Right kidney (tissue), 1 donor: ENCODE measurements around the gene TUBGCP4.
"Not testable (repeated sequence)": the region's sequence is repeated elsewhere in the genome, so short reads cannot be mapped to it uniquely, and the experiment has no call there.

ENCODE experiments used
- DNase-seq: peaks from one replicate; pipeline ENCODE4 v3.0.0-alpha.2; 2016

TUBGCP4 gene

DNA sequence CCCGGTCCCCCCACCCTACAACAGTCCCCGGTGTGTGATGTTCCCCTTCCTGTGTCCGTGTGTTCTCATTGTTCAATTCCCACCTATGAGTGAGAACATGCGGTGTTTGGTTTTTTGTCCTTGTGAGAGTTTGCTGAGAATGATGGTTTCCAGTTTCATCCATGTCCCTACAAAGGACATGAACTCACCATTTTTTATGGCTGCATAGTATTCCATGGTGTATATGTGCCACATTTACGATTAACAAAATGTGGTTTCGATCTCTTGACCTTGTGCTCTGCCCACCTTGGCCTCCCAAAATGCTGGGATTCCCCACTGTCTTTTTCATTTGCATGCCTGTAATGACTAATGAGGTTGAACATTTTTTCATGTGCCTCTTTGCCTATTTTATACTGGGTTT lies 22.7 kb downstream of the TUBGCP4 start:
- not testable (repeated sequence) for DNase-seq

DNA sequence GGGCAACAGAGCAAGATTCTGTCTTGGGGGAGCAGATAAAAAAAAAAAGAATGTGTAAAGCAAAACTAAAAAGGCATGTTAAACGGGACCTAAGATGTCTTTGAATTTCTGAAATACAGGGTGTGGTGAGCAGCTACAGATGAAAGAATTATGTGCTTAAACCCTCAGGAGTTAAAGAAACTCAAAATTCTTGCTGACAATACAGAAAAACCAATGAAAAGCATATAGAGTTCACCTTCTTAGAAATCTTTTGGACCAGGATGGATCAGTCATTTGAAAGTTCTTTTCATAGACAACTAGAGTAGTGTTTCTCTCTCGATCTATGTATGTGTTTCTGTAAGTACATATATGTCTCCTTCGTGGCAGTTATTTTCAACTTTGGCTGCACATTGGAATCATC lies 31.4 kb downstream of the TUBGCP4 start:
- DNase-seq, result no peak

DNA sequence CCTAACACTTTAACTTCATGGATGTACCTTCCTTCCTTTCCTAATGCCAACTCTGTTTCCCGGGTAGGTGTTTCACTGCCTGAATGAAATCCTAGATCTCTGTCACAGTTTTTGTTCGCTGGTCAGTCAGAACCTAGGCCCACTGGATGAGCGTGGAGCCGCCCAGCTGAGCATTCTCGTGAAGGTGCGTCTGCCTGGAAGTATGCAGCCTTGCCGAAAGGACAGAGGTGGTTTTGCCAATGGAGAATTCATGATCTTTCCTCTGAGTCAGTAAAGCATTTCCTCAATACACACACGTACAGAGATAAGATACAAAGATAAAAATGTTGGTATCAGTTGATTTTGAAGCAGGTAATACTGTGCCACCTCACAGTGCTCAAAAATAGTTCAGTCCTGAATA lies 32.7 kb downstream of the TUBGCP4 start:
- DNase-seq, result no peak

DNA sequence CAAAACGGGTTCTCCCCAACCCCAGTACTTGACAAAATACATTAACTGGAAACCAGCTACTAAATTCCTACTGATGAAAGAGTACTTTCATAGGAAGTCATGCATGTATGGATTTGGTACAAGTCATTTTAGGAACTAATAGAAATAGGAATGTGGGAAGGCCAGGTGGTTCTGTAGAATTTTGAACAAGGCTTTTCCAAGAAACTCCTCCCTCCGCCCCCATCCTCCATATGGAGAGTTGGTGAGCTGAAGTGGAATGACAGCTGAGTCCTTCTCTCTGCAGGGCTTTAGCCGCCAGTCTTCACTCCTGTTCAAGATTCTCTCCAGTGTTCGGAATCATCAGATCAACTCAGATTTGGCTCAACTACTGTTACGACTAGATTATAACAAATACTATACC lies 33.2 kb downstream of the TUBGCP4 start:
- DNase-seq, result no peak

DNA sequence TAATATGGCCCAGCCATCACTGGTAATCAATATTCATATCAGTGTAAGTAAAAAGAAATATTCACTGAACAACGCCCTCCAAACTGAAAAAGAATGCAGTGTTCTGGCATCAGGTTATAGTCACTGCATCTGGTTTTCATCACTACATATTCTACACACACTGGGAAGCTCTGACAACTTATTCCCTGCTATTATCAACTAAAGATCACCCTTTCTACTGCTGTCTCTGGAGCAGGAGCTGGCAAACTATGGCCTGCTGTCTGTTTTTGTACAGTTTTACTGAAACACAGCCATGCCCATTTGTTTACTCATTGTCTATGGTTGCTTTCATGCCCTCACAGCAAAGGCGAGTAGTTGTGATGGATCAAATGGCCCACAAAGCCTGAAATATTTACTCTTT lies 35.3 kb downstream of the TUBGCP4 start:
- DNase-seq, result no peak

DNA sequence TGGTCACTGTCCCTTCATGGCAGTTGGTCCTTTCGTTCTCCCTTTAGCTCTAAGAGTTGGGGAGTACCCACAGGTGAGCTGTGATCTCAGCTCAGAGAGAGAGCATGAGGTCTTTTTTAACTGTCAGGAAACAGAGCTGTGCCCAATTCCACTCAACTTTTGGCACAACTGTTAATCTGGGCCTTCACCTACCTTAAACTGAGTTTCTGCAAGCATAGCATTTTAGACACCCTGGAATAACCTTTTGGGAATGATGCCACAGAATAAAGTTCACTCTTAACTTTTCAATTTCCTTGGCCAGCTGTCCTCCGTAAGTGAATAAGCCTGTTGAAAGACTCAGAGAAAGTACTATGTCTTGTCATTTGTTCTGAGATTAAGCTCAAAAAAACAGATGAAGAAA lies 35.9 kb downstream of the TUBGCP4 start:
- no peak for DNase-seq

DNA sequence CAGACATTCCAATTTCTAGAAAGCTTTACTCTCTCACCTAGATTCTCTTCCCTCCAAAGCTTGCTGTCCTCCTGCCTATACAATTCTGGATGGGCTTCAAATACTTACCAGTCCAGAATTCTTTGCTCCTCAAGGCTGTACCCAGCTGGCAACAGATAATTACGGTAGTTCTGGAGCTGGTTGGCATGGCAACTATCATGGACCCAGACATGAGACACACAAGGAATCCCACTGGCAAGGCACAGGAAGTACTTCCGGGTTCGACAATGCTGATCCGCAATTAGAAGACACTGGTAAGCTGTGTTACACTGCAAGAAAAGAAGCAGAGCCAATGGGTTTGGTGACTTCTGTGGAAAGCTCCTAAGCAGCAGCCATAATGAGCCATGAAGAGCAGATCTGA lies 37.9 kb downstream of the TUBGCP4 start:
- no peak for DNase-seq

DNA sequence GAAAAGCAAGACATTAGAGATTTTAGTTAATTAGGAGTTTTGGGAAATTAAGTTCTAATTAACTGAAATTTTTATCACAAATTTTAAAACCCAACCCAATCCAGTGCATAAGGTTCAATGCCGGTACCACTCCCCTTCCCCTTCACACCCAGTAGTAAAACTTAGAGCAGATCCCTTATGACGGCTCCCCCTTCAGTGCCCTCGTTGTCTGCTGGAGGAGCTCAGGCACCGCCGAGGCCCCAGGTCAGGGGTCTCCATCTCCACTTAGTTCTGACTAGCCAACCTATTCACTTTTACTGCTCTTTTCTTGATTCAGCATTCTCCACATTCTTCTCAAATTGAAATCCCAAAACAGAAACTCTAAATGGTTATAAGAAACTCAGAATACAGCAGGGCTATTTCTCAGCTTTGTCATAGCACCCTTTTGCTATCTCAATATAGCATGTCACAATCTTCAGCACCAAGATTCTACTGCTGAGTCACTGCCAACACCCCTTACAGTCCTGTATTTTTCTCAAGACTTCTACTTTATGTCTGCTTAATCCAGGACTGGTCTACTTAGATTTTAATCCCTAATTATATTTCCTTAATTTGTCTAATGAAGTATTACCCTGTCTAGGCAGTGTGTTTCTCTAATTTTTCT lies 39.8 kb downstream of the TUBGCP4 start:
- DNase-seq, result no peak

DNA sequence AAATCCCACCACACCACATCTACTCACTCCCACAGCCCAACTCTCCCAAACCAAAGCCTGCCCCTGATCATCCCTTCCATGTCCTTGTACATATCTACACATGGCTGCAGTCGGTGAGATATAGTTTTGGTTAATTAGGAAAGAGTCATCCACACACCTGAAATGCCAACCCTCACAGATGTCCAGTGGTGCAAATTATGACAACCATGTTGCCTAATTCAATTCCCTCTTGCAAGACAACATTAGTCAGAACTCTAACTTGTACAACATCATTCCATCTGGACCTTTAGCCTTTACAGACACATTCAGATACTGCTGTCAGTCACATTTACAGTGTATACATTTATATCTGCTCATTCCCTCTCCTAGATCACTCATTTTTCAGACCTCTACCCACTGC lies 41.2 kb downstream of the TUBGCP4 start:
- no peak for DNase-seq

DNA sequence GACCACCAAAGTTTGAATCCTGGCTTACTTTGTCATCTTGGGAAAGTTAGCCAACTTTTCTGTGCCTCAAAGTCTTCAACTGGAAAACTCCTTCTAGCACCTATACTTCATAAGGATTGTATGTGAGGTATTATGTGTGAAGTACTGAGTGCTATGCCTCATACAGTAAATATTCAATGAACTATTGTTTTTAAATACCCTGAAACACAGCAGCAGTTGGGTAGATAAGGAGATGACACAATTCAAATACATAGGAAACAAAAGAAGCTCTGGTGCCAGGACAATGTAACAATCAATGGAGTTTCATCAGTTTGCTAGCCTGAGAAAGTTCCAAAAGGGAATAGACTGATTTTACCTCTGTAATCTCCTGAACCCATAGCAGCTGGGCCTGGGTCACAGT lies 43.3 kb downstream of the TUBGCP4 start:
- DNase-seq, result no peak

DNA sequence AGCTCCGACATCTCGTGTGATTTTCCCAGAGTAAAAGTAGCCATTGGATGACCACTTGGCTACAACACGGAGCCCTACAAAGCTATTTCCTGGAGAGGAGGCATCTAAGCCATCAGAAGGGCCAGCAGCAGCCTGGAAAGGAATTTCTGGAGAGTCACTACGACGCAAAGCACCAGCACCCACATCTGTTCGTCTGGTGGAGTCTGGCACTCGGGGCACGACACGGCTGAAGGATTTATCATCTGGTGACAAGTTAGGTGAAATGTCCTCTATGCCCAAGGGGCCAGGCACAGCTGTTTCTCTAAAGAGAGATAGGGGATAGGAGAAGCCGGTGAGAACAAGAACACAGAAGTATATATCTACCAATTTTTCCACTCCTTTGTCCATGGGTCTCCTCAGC lies 49.5 kb downstream of the TUBGCP4 start:
- DNase-seq, result no peak

DNA sequence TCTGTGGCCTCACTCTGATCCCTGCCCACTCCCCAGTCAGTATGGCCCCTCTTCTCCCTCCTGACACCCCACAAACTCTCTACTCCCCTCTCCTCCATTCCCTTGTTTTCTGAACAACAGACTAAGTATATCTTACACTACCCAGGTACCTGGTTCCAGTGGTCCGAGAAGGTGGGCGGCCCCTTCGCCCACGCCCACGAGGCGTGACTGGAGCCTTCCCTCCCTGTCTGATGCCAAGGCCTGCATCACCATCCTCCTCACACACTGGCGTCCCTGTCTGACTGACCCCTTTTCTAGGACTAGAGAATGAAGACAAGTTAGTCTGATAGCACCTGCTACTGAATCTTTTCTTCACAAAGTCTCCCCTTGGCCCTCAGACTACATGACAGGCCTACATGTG lies 50.0 kb downstream of the TUBGCP4 start:
- DNase-seq, result no peak

DNA sequence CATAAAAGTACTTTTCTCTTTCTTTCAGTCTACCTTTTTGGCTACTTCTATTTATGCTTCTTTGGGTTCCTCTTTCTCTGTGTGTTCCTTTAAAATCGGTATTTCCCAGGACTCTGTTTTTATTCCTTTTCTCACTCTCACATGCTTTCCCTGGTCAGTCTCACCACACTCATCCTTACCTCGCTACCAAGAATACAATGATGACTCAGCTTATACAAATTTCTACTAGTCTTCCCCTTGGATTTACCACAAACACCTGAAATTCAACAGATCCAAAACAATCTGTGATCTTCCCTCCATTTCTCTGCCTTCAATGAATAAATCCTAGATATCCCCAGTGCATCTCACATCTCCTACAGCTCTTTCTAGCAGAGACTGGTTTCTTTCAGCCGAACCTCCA lies 52.9 kb downstream of the TUBGCP4 start:
- no peak for DNase-seq

DNA sequence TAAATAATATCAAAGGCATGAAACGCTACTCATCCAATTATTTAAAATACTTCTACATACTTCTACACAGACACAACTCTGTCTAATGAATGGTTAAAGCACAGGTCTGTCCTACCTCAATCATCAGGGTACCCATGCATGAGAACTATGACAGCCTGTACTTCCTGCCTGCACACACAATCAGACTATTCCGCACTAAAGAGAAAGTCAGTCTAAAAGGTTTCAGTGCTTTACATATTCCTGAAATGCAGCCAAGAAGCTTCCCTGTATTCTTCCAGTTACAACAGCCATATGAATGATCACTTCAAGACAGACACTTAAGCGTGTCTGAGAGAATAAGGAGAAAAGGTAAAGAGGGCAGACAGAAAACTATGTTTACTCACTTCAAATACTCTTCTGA lies 58.8 kb downstream of the TUBGCP4 start:
- no peak for DNase-seq

DNA sequence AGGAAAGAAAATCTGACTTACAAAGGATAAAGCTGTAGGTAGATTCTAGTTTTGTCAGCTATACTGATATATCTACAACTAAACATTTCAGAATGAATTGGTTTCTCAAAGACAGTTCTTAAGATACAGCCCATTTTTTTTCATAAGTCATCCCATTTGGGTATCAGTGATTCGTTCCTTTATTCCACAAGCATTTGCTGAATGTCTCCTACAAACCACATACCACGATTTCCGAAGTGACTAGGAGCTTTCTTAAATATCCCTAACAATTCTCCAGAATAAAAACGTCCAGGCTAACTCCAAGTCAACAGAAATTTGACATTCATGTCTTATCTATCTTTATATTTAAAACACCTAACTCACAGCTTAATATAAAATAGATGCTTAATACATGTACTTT lies 62.3 kb downstream of the TUBGCP4 start:
- DNase-seq, result no peak

DNA sequence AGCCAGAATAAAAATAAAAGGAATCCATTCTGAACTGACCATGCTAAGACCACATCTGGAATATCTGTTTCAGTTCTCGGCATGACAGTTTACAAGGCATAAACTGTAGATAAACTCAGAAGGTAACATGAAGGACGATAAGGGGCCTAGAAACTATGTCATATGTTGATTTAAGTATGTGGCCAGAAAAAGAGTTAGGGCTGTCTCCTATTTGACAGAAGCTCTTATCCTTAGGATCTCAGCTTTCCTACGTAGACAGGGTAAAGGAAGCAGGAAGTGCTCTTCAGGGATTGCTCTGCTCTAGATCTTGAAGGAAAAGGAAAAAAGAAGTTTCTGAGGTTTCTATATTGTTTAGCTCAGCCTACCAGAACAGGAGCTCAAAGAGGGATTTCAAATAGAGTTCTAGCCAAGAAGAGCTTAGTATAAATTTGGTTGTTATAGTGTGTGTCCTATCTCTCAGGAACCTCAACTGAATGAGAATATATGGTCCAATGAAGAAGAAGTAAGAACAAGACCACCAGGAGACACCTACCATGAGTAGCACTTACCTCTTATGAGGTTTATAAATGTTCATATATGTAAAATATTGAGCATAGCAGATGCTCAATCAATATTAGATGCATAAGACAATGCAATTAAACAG lies 62.9 kb downstream of the TUBGCP4 start:
- no peak for DNase-seq

DNA sequence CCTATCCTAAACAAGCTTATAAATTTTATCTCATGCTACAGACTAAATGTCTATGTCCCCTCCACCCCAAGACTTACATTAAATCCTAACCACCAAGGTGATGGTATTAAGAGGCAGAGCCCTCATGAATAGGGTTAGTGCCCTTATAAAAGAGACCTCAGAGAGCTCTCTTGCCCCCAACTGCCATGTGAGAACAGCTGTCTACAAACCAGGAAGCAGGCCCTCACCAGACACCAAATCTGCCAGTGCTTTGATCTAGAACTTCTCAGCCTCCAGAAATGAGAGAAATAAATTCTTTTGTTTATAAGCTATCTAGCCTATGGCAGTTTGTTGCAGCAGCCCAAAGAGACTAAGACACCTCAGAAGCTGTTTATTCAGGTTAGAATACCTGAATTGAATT lies 63.5 kb downstream of the TUBGCP4 start:
- DNase-seq, result no peak

DNA sequence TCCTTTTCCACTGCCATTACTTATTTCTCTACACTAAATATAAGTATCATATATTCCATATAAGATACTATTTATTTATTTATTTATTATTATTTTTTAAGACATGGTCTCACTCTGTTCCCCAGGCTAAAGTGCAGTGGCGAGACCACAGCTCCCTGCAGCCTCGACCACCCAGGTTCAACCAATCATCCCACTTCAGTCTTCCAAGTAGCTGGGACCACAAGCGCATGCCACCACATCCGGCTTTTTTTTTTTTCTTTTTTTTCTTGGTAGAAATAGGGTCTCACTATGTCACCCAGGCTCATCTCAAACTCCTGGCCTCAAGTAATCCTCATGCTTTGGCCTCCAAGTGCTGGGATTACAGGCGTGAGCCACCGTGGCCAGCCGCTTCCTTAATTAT lies 65.5 kb downstream of the TUBGCP4 start:
- DNase-seq, result no peak

DNA sequence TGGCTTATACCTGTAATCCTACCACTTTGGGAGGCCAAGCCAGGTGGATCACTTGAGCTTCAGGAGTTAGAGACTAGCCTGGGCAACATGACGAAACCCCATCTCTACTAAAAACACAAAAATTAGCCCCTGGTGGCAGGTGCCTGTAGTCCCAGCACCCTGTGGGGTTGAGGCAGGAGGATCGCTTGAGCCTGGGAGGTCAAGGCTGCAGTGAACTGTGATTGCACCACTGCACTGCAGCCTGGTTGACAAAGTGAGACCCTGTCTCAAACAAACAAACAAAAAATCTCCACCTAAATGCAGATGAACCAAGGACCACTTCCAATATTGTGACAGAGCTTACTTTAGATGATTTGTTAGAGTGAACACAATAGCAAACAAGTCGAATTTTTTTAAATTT lies 68.4 kb downstream of the TUBGCP4 start:
- DNase-seq, result no peak

DNA sequence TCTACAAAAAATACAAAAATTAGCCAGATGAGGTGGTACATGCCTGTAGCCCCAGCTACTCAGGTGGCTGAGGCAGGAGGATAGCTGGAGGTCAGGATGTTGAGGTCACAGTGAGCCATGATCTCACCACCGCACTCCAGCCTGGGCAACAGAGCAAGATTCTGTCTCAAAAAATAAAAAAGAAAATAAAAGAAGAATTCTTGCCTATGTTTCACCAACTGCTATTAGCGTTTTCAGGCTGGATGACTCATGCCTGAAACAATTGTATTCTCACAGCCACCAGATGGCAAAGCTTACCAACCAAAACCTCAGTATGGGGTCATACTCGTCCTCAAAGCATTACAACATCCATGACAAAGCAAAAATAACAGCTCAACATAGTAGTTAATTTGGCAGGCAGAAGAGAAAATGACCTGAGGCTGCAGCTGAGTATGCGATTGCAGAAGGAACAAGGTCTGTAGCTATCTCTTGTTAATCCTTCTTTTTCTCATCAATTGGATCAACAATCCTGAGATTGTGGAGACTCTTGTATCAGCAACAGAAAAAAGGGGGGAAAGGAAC lies 69.9 kb downstream of the TUBGCP4 start:
- no peak for DNase-seq

DNA sequence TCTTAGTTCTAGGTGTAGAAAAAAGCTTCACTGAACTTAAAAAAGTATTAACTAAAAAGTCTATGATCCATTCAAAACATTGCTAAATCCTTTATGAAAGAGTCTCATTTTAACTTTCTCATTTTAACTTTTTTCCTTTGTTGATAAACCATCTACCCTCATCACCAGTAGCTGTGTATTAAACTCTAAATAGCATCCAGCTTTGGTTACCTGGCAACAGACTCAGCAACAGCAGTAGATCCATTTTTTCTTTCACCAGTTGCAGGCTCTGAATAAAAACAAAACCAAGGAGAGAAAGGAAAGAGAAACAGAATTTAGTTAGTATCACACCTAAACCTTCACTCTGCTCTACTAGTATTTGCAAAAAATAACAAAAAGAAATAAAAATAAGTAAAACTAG lies 70.4 kb downstream of the TUBGCP4 start:
- DNase-seq, result no peak

DNA sequence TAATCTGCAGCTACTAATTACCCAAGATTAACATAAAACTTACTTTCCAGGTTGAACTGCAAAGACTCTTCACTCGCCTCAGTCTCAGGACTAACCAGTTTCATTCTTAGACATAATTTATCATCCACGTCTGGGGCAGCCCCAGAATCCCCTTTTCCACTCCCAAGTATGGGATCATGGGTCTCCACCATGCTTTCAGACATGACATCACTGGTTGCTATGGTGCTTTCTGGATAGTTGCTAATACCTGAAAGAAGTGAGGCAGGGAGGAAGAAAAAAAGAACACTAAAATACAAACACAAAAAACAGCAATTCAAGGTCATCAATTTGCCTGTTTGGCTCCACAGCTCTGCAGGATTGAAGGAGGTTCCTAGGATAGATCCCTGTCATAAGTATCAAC lies 75.4 kb downstream of the TUBGCP4 start:
- no peak for DNase-seq

DNA sequence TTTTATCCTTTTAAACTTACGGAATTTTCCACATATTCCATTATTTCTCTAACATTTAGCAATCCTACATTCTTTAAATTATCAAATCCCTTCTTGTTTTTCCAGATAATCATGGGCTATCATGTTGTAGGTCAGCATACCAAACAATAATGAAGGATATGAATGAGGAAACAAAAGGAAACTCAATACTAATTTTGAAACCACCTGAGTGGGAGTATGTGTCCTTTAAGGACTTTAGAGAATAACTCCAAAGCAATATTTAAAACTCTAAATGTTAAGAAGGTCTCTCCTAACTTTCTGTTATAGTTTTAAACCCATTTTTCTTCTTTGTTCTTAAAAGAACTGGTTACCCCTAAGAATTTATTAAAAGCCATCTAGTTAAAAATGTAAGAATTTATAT lies 79.1 kb downstream of the TUBGCP4 start:
- no peak for DNase-seq
